SU-DHL-6 (cell line): Measurements from ENCODE around the gene BMP7.

ENCODE experiments used
- H2AFZ ChIP-seq: fragments of 200-600 bp; sonication (generic); 2 replicates; pipeline ENCODE4 v1.6.1; 2014; ENCODE audit warnings: low read depth, mild to moderate bottlenecking, moderate library complexity, mixed read lengths, antibody characterized with exemption, low read length; ENCODE audit not compliant: severe bottlenecking
- H3F3A ChIP-seq: fragments of 200-600 bp; shearing (Covaris generic); 2 replicates; pipeline ENCODE4 v1.6.0; 2016; ENCODE audit warnings: antibody characterized with exemption, mild to moderate bottlenecking; ENCODE audit not compliant: insufficient read depth
- H3K27ac ChIP-seq: fragments of 200-600 bp; sonication (generic); 2 replicates; pipeline ENCODE4 v1.5.1; 2016; ENCODE audit warnings: low read depth, mild to moderate bottlenecking, low read length, moderate library complexity, mixed read lengths
- H3K27me3 ChIP-seq: fragments of 200-600 bp; sonication (generic), shearing (Covaris generic); 2 replicates; pipeline ENCODE4 v1.6.0; 2014; ENCODE audit warnings: mild to moderate bottlenecking, low read length
- H3K36me3 ChIP-seq: fragments of 200-600 bp; sonication (generic); 2 replicates; pipeline ENCODE4 v1.6.1; 2014; ENCODE audit warnings: mild to moderate bottlenecking, low read length, mixed read lengths
- H3K4me2 ChIP-seq: fragments of 300-600, 200-600 bp; shearing (Covaris generic), sonication (generic); 2 replicates; pipeline ENCODE4 v1.6.0; 2014; ENCODE audit warnings: low read length, low read depth, mild to moderate bottlenecking; ENCODE audit not compliant: poor library complexity, severe bottlenecking
- H3K4me3 ChIP-seq: fragments of 200-600 bp; sonication (generic); 2 replicates; pipeline ENCODE4 v1.5.1; 2014; ENCODE audit warnings: antibody characterized with exemption, low read length, mild to moderate bottlenecking, mixed read lengths; ENCODE audit not compliant: insufficient read depth, poor library complexity, severe bottlenecking
- H3K79me2 ChIP-seq: fragments of 200-600 bp; sonication (generic); 2 replicates; pipeline ENCODE4 v1.6.1; 2014; ENCODE audit warnings: mild to moderate bottlenecking, low read length, moderate library complexity; ENCODE audit not compliant: insufficient read depth
- H3K9ac ChIP-seq: fragments of 200-600 bp; sonication (generic); 2 replicates; pipeline ENCODE4 v1.7.0; 2014; ENCODE audit warnings: mild to moderate bottlenecking, low read length
- H3K9me2 ChIP-seq: fragments of 200-600 bp; sonication (generic); replicated peaks from 2 replicates; pipeline ENCODE4 v1.6.1; 2014; ENCODE audit warnings: low read length; ENCODE audit not compliant: insufficient read depth
- H3K9me3 ChIP-seq: fragments of 200-600 bp; sonication (generic); 2 replicates; pipeline ENCODE4 v1.6.1; 2014; ENCODE audit warnings: low read length, mixed read lengths; ENCODE audit not compliant: insufficient read depth
- H4K20me1 ChIP-seq: fragments of 200-600 bp; sonication (generic); 2 replicates; pipeline ENCODE4 v1.6.1; 2014; ENCODE audit warnings: low read depth, mild to moderate bottlenecking, antibody characterized with exemption, low read length, moderate library complexity, mixed read lengths
- CTCF ChIP-seq: fragments of 200-600 bp; sonication (generic); IDR thresholded peaks from one replicate; pipeline ENCODE4 v1.5.1; 2017; ENCODE audit warnings: antibody characterized with exemption, mild to moderate bottlenecking, low read length, moderate library complexity; ENCODE audit not compliant: insufficient read depth, poor library complexity, severe bottlenecking
- EZH2phosphoT487 ChIP-seq: fragments of 200-600 bp; sonication (generic), shearing (Covaris generic); conservative IDR thresholded peaks from 2 replicates; pipeline ENCODE4 v1.6.1; 2018; ENCODE audit warnings: mild to moderate bottlenecking, antibody characterized with exemption, low read length, moderate library complexity, mixed read lengths

The BMP7 gene

GRCh38 chr20:57135875-57136274 is 130.6 kb downstream of the BMP7 start:
- Histone ChIP-seq H3K27me3 (no peaks in the 10 kb centered on the region), H3K79me2 (no peaks in the 10 kb centered on the region), H3K4me2 (no peak overlapping the region), H4K20me1 (no peaks in the 10 kb centered on the region), H3F3A (no peaks in the 10 kb centered on the region), H3K27ac (no peak overlapping the region), H2AFZ (peak overlapping the region; percentile 5), H3K9me3 (no peaks in the 10 kb centered on the region), H3K4me3 (no peak overlapping the region), H3K36me3 (no peaks in the 10 kb centered on the region), H3K9ac (no peak overlapping the region), H3K9me2 (no peaks in the 10 kb centered on the region)
- TF ChIP-seq EZH2phosphoT487, result no peak
- TF ChIP-seq CTCF, result no peak

GRCh38 chr20:57134804-57135203 is 131.6 kb downstream of the BMP7 start:
- Histone ChIP-seq H2AFZ (no peak overlapping the region), H4K20me1 (no peaks in the 10 kb centered on the region), H3F3A (no peaks in the 10 kb centered on the region), H3K79me2 (no peaks in the 10 kb centered on the region), H3K36me3 (no peaks in the 10 kb centered on the region), H3K9me3 (no peaks in the 10 kb centered on the region), H3K9ac (no peak overlapping the region), H3K27me3 (no peaks in the 10 kb centered on the region), H3K27ac (no peak overlapping the region), H3K9me2 (no peaks in the 10 kb centered on the region), H3K4me3 (no peak overlapping the region), H3K4me2 (no peak overlapping the region)
- no peak for TF ChIP-seq EZH2phosphoT487
- TF ChIP-seq CTCF, result no peak

GRCh38 chr20:57133926-57134650 is 132.4 kb downstream of the BMP7 start:
- Histone ChIP-seq H2AFZ (no peak overlapping the region), H3K9me3 (no peaks in the 10 kb centered on the region), H3K27me3 (no peaks in the 10 kb centered on the region), H3K4me2 (no peak overlapping the region), H4K20me1 (no peaks in the 10 kb centered on the region), H3K4me3 (no peak overlapping the region), H3K9ac (no peak overlapping the region), H3K27ac (no peak overlapping the region), H3K79me2 (no peaks in the 10 kb centered on the region), H3F3A (no peaks in the 10 kb centered on the region), H3K36me3 (no peaks in the 10 kb centered on the region), H3K9me2 (no peaks in the 10 kb centered on the region)
- TF ChIP-seq EZH2phosphoT487 (no peak), CTCF (no peak)
